Measurements from ENCODE around the gene ATP8B1. TPM values are rescaled to one million over a fixed set of nuclear protein-coding genes. Genes with fewer than 3 reads are reported as not detected.

Gene ATP8B1
- total and polyA plus RNA-seq, 9 of the 15 experiments (the other 6 are each of a cell fraction or from before 2014, with no cell fraction given): 0.01 to 0.22 (median 0.03) TPM; not detected in 3

DNA sequence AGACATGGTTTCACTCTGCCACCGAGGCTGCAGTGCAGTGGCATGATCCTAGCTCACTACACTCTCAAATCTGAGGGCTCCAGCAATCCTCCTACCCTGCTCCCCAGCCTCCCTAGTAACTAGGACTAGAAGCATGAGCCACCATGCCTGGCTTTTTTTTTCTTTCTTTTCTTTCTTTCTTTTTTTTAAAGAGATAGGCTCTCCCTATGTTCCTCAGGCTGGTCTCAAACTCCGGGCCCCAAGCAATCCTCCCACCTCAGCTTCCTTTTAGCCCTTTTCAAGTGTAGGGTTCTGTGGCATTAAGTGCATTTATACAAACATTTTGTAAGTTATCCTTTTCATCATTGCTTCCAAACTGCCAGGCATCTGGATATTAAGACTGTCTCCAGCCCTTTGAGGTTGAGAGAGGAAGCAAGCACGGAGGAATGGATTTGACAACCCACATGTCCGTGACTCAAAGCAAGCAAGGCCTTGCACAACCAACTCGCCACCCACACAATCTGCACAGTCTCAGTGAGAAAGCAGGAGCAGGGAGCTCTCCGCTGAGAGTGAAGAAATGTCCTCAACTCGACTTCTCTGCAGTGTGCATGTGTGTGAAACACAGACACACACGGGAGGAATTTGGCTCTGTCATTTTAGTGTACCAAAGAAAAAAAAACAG lies 65.6 kb downstream of the ATP8B1 start:
- H3K9ac ChIP-seq (ENCODE audit: insufficient read depth in 1 of 2, low read depth in 2 of 2, low read length in 2 of 2): no peak overlapping the region
- ATAC-seq (no peak), FAIRE-seq (no peak), DNase-seq (ENCODE audit: extremely low read depth in 1 of 4, low spot score in 3 of 4) (peak in 1 of 4 experiments; percentile 27)
- ChIA-PET POLR2A (interaction anchor here (1.2 kb wide), 1 partner anchor 28 kb away, joined by 5 read pairs; no protein-coding TSS in a partner anchor), CTCF (ENCODE audit: low intra/inter-chr PET ratio) (no interaction called here)
- no peak overlapping the region for H3K27ac ChIP-seq (ENCODE audit: extremely low read depth, low read depth, low read length)
- no peaks in the 10 kb centered on the region for H3K79me2 ChIP-seq (ENCODE audit: control insufficient read depth, insufficient read depth, low read length)
- BruUV-seq (replicated peaks): no TSS peak
- H3K4me3 ChIP-seq: no peak overlapping the region
- no peaks in the 10 kb centered on the region for H4K20me1 ChIP-seq (replicated peaks; ENCODE audit: control insufficient read depth, insufficient read depth, low read length)
- H3K9me1 ChIP-seq (ENCODE audit: control insufficient read depth, insufficient read depth, low read length): no peaks in the 10 kb centered on the region
- no peaks in the 10 kb centered on the region for H3K9me3 ChIP-seq (replicated peaks; ENCODE audit: control insufficient read depth, insufficient read depth, low read depth, low read length)
- intact Hi-C loops (cut with micrococcal nuclease) (no loop called here), in situ Hi-C loops (cut with MboI) (no loop called here)
- no peak overlapping the region for H3K4me2 ChIP-seq (ENCODE audit: insufficient read depth, low read length)
- H3K27me3 ChIP-seq (ENCODE audit: control insufficient read depth in 2 of 2, insufficient read depth in 2 of 2, low read length in 2 of 2): no peaks in the 10 kb centered on the region
- no peaks in the 10 kb centered on the region for H3K36me3 ChIP-seq (ENCODE audit: control insufficient read depth, insufficient read depth, low read length)
- H2AFZ ChIP-seq (ENCODE audit: low read depth, low read length): no peak overlapping the region
- H3K4me1 ChIP-seq (replicated peaks in 1 of 2; ENCODE audit: control insufficient read depth in 2 of 2, insufficient read depth in 2 of 2, low read length in 2 of 2): no peaks in the 10 kb centered on the region
- WGBS (ENCODE audit: insufficient coverage, low coverage, missing lambda C conversion rate): 41% methylated on average over 7 of the region's 8 CpGs
- TF ChIP-seq CEBPB (tag; IDR thresholded peaks at IDR 0.05) (peak; percentile 70), EGR1 (conservative IDR thresholded peaks at IDR 0.05) (peak; percentile 84), DNMT1 (IDR thresholded peaks at IDR 0.05) (no peak), ZNF589 (CRISPR knock-in tag; IDR thresholded peaks at IDR 0.05; ENCODE audit: low read depth) (no peak), JUND (IDR thresholded peaks at IDR 0.05; ENCODE audit: borderline replicate concordance, low read depth, low read length) (peak; percentile 29; the same call in 1 of the 2 replicates), JUND (tag; IDR thresholded peaks at IDR 0.05; ENCODE audit: borderline replicate concordance, low read depth, low read length) (no peak), CEBPG (CRISPR knock-in tag; IDR thresholded peaks at IDR 0.05) (no peak), CEBPG (tag; conservative IDR thresholded peaks at IDR 0.05 in 1 of 2, IDR thresholded peaks at IDR 0.05 in 1 of 2) (peak; percentile 57 to 65; a peak in 2 of 4 replicates)
- TF ChIP-seq, protein P1, sequence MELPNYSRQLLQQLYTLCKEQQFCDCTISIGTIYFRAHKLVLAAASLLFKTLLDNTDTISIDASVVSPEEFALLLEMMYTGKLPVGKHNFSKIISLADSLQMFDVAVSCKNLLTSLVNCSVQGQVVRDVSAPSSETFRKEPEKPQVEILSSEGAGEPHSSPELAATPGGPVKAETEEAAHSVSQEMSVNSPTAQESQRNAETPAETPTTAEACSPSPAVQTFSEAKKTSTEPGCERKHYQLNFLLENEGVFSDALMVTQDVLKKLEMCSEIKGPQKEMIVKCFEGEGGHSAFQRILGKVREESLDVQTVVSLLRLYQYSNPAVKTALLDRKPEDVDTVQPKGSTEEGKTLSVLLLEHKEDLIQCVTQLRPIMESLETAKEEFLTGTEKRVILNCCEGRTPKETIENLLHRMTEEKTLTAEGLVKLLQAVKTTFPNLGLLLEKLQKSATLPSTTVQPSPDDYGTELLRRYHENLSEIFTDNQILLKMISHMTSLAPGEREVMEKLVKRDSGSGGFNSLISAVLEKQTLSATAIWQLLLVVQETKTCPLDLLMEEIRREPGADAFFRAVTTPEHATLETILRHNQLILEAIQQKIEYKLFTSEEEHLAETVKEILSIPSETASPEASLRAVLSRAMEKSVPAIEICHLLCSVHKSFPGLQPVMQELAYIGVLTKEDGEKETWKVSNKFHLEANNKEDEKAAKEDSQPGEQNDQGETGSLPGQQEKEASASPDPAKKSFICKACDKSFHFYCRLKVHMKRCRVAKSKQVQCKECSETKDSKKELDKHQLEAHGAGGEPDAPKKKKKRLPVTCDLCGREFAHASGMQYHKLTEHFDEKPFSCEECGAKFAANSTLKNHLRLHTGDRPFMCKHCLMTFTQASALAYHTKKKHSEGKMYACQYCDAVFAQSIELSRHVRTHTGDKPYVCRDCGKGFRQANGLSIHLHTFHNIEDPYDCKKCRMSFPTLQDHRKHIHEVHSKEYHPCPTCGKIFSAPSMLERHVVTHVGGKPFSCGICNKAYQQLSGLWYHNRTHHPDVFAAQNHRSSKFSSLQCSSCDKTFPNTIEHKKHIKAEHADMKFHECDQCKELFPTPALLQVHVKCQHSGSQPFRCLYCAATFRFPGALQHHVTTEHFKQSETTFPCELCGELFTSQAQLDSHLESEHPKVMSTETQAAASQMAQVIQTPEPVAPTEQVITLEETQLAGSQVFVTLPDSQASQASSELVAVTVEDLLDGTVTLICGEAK (IDR thresholded peaks at IDR 0.05): 0 out of 2 replicates have a peak, but pooled peaks have one; percentile 21
- TF ChIP-seq, protein P1 (CRISPR knock-in tag; IDR thresholded peaks at IDR 0.05): no peak
